ENCODE measurements around the gene DMBT1. TPM values are rescaled to one million over a fixed set of nuclear protein-coding genes. Genes with fewer than 3 reads are reported as not detected.

Gene DMBT1
- total RNA-seq, 1 experiment from 2014 or later, result 0.13 TPM

GRCh38 chr10:122568551-122568950 lies 8.0 kb downstream of the DMBT1 start:
- peaks cover 36% of the 10 kb centered on the region for H3K9me3 Mint-ChIP-seq
- TF ChIP-seq FOXP1 (CRISPR knock-in tag; IDR thresholded peaks at IDR 0.05; ENCODE audit: borderline replicate concordance) (no peak), ZNF232 (CRISPR knock-in tag; IDR thresholded peaks at IDR 0.05) (no peak), RELA (CRISPR knock-in tag; IDR thresholded peaks at IDR 0.05; ENCODE audit: borderline replicate concordance) (no peak), AR (CRISPR knock-in tag; IDR thresholded peaks at IDR 0.05) (no peak), ZNF121 (CRISPR knock-in tag; IDR thresholded peaks at IDR 0.05) (no peak), IRF1 (CRISPR knock-in tag; IDR thresholded peaks at IDR 0.05) (no peak), KAT7 (CRISPR knock-in tag; IDR thresholded peaks at IDR 0.05; ENCODE audit: borderline replicate concordance) (no peak), ELF4 (CRISPR knock-in tag; IDR thresholded peaks at IDR 0.05; ENCODE audit: low read depth) (no peak), ZNF416 (CRISPR knock-in tag; IDR thresholded peaks at IDR 0.05) (no peak), SMAD4 (CRISPR knock-in tag; IDR thresholded peaks at IDR 0.05) (no peak), CREB1 (CRISPR knock-in tag; IDR thresholded peaks at IDR 0.05) (no peak), CDX4 (CRISPR knock-in tag; IDR thresholded peaks at IDR 0.05; ENCODE audit: borderline replicate concordance) (no peak), PREB (CRISPR knock-in tag; IDR thresholded peaks at IDR 0.05; ENCODE audit: borderline replicate concordance) (no peak), NR1H2 (CRISPR knock-in tag; IDR thresholded peaks at IDR 0.05) (no peak)
- TF ChIP-seq, protein P1, sequence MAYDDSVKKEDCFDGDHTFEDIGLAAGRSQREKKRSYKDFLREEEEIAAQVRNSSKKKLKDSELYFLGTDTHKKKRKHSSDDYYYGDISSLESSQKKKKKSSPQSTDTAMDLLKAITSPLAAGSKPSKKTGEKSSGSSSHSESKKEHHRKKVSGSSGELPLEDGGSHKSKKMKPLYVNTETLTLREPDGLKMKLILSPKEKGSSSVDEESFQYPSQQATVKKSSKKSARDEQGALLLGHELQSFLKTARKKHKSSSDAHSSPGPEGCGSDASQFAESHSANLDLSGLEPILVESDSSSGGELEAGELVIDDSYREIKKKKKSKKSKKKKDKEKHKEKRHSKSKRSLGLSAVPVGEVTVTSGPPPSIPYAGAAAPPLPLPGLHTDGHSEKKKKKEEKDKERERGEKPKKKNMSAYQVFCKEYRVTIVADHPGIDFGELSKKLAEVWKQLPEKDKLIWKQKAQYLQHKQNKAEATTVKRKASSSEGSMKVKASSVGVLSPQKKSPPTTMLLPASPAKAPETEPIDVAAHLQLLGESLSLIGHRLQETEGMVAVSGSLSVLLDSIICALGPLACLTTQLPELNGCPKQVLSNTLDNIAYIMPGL (CRISPR knock-in tag; IDR thresholded peaks at IDR 0.05), result no peak
- TF ChIP-seq, protein P2, sequence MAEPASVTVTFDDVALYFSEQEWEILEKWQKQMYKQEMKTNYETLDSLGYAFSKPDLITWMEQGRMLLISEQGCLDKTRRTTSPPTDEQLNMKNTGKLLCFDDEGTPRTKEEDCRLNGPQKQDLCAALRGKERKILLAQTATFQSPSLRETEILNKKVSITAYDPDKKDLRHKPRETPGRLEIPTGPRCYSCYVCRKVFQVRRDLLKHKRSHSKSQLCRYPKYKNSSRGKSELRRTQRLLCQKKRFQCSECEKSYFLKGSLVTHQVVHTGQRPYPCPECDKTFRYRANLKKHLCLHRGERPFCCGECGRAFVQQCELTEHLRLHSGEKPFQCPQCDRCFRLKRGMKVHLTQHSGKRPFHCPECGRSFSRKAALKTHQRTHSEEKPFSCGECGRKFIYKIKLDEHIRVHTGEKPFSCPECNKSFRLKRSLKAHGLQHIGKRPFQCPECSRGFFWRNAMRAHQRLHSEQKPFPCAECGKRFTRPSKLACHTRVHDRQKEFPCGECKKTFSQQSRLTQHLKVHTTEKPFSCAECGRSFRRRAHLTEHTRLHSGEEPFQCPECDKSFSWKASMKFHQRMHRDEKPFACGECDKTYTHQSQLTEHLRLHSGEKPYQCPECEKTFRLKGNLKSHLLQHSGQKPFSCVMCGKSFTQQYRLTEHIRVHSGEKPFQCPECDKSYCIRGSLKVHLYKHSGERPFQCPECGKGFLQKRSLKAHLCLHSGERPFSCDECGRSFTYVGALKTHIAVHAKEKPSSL (CRISPR knock-in tag; conservative IDR thresholded peaks at IDR 0.05), result no peak
- no peak overlapping the region for H3K4me3 Mint-ChIP-seq
- peaks cover 5% of the 10 kb centered on the region; the same call in 1 of the 2 replicates for H3K27me3 Mint-ChIP-seq (ENCODE audit: low read depth)
- ATAC-seq, result no peak
- H3K36me3 Mint-ChIP-seq, result no peaks in the 10 kb centered on the region
- CTCF ChIA-PET, result interaction anchor here (1.6 kb wide), 2 partner anchors 80 to 270 kb away, joined by 4 to 7 read pairs; no protein-coding TSS in a partner anchor
- no peaks in the 10 kb centered on the region for H3K4me1 Mint-ChIP-seq
- POLR2A ChIA-PET, result no interaction called here
- no peak for DNase-seq (ENCODE audit: low spot score)
- no peak overlapping the region for H3K27ac Mint-ChIP-seq

DNA sequence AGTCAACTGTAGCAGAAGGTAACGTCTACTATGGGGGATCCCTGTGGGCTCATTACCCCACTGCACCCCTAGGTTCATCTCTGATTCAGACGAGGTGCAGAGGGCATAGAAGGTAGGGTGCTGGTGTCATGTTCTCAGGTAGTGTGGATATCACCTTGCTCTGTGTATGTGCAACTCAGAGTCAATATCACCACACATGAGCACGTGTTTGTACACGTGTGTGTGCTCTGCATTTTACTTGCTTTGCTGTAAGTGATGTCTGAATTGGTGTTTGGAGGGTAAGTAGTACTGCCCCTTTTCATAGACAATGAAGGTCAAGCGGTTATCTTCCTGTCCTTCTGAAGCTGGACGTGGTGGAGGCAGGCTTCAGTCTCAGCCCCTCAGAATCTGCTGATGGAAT lies 10.4 kb downstream of the DMBT1 start:
- ATAC-seq, result no peak
- DNase-seq (ENCODE audit: low spot score), result no peak
- ChIA-PET CTCF (no interaction called here), POLR2A (no interaction called here)
- Mint-ChIP-seq H3K27me3 (ENCODE audit: low read depth) (peaks cover 8% of the 10 kb centered on the region), H3K36me3 (peaks cover 6% of the 10 kb centered on the region), H3K9me3 (peaks cover 58% of the 10 kb centered on the region), H3K4me1 (no peaks in the 10 kb centered on the region), H3K4me3 (no peak overlapping the region), H3K27ac (no peak overlapping the region)
- TF ChIP-seq, protein P3, sequence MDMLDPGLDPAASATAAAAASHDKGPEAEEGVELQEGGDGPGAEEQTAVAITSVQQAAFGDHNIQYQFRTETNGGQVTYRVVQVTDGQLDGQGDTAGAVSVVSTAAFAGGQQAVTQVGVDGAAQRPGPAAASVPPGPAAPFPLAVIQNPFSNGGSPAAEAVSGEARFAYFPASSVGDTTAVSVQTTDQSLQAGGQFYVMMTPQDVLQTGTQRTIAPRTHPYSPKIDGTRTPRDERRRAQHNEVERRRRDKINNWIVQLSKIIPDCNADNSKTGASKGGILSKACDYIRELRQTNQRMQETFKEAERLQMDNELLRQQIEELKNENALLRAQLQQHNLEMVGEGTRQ (CRISPR knock-in tag; IDR thresholded peaks at IDR 0.05), result no peak
- TF ChIP-seq NR3C1 (CRISPR knock-in tag; conservative IDR thresholded peaks at IDR 0.05; ENCODE audit: low read depth) (no peak), ZNF423 (CRISPR knock-in tag; IDR thresholded peaks at IDR 0.05) (no peak), TEAD4 (CRISPR knock-in tag; IDR thresholded peaks at IDR 0.05) (no peak), ZNF671 (CRISPR knock-in tag; IDR thresholded peaks at IDR 0.05) (no peak), NFYB (CRISPR knock-in tag; conservative IDR thresholded peaks at IDR 0.05; ENCODE audit: low read depth) (no peak)
- TF ChIP-seq, protein P4, sequence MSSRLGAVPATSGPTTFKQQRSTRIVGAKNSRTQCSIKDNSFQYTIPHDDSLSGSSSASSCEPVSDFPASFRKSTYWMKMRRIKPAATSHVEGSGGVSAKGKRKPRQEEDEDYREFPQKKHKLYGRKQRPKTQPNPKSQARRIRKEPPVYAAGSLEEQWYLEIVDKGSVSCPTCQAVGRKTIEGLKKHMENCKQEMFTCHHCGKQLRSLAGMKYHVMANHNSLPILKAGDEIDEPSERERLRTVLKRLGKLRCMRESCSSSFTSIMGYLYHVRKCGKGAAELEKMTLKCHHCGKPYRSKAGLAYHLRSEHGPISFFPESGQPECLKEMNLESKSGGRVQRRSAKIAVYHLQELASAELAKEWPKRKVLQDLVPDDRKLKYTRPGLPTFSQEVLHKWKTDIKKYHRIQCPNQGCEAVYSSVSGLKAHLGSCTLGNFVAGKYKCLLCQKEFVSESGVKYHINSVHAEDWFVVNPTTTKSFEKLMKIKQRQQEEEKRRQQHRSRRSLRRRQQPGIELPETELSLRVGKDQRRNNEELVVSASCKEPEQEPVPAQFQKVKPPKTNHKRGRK (CRISPR knock-in tag; IDR thresholded peaks at IDR 0.05; ENCODE audit: borderline replicate concordance), result no peak
